ENCODE data around the gene CIAO3.

CIAO3 gene

DNA sequence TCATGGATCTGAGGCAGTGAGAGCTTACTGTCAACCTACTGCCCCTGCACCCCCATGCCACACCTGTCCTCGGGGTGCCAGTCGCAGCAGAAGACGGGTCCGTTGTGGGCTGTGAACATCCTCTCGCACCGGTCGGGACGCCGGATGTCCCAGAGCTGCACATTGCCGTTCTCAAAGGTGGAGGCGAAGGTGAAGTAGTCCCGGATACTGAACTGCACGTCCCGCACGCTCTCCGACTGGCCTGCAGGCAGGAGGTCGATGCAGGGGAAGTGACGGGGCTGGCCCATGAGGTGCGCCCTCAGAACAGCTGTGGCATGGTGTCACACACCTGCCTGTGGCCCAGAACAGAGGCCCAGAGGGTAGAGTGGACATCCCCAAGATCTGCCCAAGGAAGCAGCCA is 53.3 kb downstream of the CIAO3 start:
- no peak overlapping the region for H3K27ac Mint-ChIP-seq
- no peak for DNase-seq (ENCODE audit: low spot score in 2 of 2)
- H3K4me1 Mint-ChIP-seq = peaks cover 17% of the 10 kb centered on the region
- H3K27me3 Mint-ChIP-seq = no peaks in the 10 kb centered on the region
- H3K9me3 Mint-ChIP-seq = no peaks in the 10 kb centered on the region
- no peak for ATAC-seq (ENCODE audit: low read depth)
- H3K36me3 Mint-ChIP-seq = peaks cover 2% of the 10 kb centered on the region
- no peak overlapping the region for H3K4me3 Mint-ChIP-seq

- Mint-ChIP-seq H3K4me3 (no peak overlapping the region), H3K9me3 (no peaks in the 10 kb centered on the region), H3K27me3 (no peaks in the 10 kb centered on the region), H3K4me1 (peaks cover 18% of the 10 kb centered on the region), H3K36me3 (peaks cover 4% of the 10 kb centered on the region), H3K27ac (no peak overlapping the region)
- DNase-seq (ENCODE audit: low spot score in 2 of 2) = no peak
- no peak for ATAC-seq (ENCODE audit: low read depth)
Measured at GRCh38 chr16:686459-687260, 54.1 kb downstream of the CIAO3 start.

- DNase-seq (ENCODE audit: low spot score in 2 of 2) (no peak), ATAC-seq (ENCODE audit: low read depth) (no peak)
Measured at GRCh38 chr16:685967-686366, 54.8 kb downstream of the CIAO3 start.

GRCh38 chr16:684961-685696 is 55.7 kb downstream of the CIAO3 start:
- Mint-ChIP-seq H3K4me1 (peaks cover 13% of the 10 kb centered on the region), H3K27ac (no peak overlapping the region), H3K9me3 (no peaks in the 10 kb centered on the region), H3K4me3 (no peak overlapping the region), H3K27me3 (no peaks in the 10 kb centered on the region), H3K36me3 (peaks cover 4% of the 10 kb centered on the region)
- DNase-seq (ENCODE audit: low spot score in 2 of 2) (no peak), ATAC-seq (ENCODE audit: low read depth) (no peak)

More at GRCh38 chr16:685967-686366, 54.8 kb downstream of the CIAO3 start:
- H3K27me3 Mint-ChIP-seq = no peaks in the 10 kb centered on the region
- H3K27ac Mint-ChIP-seq = no peak overlapping the region
- peaks cover 4% of the 10 kb centered on the region for H3K36me3 Mint-ChIP-seq
- no peaks in the 10 kb centered on the region for H3K9me3 Mint-ChIP-seq
- H3K4me3 Mint-ChIP-seq = peak overlapping the region; percentile 58
- peaks cover 17% of the 10 kb centered on the region for H3K4me1 Mint-ChIP-seq

DNA sequence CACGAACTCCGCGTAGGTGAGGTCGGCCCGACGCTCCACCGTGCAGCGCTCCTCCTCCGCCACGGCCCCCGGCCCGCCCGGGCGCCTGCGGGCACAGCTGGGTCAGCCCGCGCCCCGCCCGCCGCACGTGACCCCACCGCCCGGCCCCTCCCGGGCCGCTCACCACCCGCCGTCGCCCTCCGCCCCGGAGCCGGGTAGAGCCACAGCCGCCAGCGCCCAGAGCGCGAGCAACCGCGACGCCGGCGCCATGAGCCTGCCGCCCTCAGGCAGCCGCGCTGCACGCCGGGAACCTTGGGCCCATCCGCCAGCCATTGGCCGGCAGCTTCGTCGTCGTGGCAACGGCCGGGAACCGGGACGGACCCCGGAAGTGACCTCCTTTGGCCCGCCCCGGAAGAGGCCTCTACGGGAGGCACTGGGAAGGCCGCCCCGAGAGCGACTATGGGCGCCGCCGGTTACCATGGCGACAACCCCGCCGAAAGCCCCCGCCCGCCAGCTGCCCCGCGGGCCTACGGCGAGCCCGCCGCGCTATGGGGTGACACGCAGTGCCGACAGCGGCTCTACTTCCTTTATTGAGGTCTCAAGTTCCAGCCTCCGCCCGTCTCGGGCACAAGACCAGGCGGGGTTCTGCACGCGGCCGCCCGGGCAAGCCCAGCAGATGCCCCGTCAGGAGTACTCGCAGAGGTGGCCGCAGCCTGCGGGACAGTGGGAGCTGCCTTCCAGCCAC is 56.6 kb downstream of the CIAO3 start, which contains the start of gene JMJD8:
Gene JMJD8, minus strand, starts transcription at position 264 of the 724 bp plus-strand sequence. Its CDS starts 15 bp downstream, at position 249.
- DNase-seq (ENCODE audit: low spot score in 2 of 2) (peak; percentile 95 to 97), ATAC-seq (ENCODE audit: low read depth) (peak; percentile 78)
- no peaks in the 10 kb centered on the region for H3K27me3 Mint-ChIP-seq
- H3K27ac Mint-ChIP-seq = peak within 1 kb of the TSS; percentile 75
- no peaks in the 10 kb centered on the region for H3K9me3 Mint-ChIP-seq
- peak within 1 kb of the TSS; percentile 85 for H3K4me3 Mint-ChIP-seq
- peaks cover 4% of the 10 kb centered on the region for H3K36me3 Mint-ChIP-seq
- peaks cover 10% of the 10 kb centered on the region for H3K4me1 Mint-ChIP-seq

DNA sequence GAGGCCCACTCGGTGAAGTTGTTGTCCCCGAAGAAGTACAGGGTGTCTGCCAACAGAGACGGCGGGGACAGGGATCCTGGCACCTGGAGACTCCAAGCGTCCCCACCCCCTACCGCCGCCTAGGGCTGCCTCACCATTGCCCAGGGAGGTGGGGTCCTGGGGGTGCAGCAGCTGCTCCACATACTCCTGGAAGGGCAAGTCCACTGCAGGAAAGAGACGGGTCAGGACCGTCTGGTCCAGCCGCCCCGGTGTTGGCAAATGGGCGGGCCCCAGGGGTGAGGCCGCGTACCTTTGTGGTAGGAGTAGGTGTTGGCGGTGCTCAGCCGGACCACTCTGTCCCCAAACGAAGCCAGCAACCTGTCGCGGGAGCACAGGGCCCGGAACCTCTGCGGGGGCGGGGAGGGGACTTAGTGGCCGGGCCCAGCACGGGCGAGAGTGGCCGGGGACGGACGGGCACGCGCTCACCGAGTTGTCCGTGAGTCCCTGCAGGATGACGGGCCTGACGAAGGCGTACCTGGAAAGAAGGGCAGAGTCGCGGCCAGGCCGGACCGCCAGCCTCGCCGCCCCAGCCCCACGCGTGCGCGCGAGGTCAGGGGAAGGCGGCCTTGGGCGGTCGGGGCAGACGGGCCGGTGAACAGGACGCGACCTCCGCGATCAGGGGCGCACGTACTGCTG is 57.3 kb downstream of the CIAO3 start:
- peak overlapping the region; percentile 75 for H3K27ac Mint-ChIP-seq

GRCh38 chr16:682493-683395 is 58.1 kb downstream of the CIAO3 start:
- Mint-ChIP-seq H3K27me3 (peaks cover 1% of the 10 kb centered on the region), H3K36me3 (peaks cover 4% of the 10 kb centered on the region), H3K27ac (no peak overlapping the region), H3K4me1 (peaks cover 11% of the 10 kb centered on the region), H3K4me3 (peak overlapping the region; percentile 77), H3K9me3 (no peaks in the 10 kb centered on the region)
- DNase-seq (ENCODE audit: low spot score in 2 of 2) = no peak
- ATAC-seq (ENCODE audit: low read depth) = no peak

More for the DNA sequence above, 57.3 kb downstream of the CIAO3 start:
- Mint-ChIP-seq H3K9me3 (no peaks in the 10 kb centered on the region), H3K4me3 (peak overlapping the region; percentile 77), H3K4me1 (peaks cover 9% of the 10 kb centered on the region), H3K36me3 (peaks cover 4% of the 10 kb centered on the region), H3K27me3 (no peaks in the 10 kb centered on the region)
- ATAC-seq (ENCODE audit: low read depth) (no peak), DNase-seq (ENCODE audit: low spot score in 2 of 2) (no peak)

DNA sequence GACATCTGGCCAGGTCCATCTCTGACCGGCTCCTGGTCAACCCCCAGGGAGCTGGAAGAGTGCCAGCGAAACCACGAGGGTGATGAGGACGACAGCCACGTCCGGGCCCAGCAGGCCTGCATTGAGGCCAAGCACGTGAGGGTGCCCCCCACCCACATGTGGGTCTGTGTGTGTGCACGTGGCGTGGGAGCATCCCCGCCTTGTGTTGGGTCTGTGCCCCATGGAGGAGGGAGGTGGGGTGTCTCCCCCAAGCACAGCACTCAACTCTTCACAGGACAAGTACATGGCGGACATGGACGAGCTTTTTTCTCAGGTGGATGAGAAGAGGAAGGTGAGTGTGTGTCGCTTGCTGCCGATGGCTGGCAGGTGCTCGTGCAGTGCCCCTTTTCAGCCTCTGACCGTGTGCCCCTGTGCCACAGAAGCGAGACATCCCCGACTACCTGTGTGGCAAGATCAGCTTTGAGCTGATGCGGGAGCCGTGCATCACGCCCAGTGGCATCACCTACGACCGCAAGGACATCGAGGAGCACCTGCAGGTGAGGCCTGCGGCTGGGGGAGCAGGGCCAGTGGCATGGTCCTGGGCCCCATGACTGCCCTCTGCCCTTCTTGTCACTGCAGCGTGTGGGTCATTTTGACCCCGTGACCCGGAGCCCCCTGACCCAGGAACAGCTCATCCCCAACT is 58.9 kb downstream of the CIAO3 start:
- Mint-ChIP-seq H3K4me1 (peaks cover 11% of the 10 kb centered on the region), H3K27me3 (peaks cover 1% of the 10 kb centered on the region), H3K4me3 (peak overlapping the region; percentile 63), H3K27ac (no peak overlapping the region), H3K9me3 (no peaks in the 10 kb centered on the region), H3K36me3 (peaks cover 4% of the 10 kb centered on the region)
- no peak for DNase-seq (ENCODE audit: low spot score in 2 of 2)
- ATAC-seq (ENCODE audit: low read depth) = no peak

DNA sequence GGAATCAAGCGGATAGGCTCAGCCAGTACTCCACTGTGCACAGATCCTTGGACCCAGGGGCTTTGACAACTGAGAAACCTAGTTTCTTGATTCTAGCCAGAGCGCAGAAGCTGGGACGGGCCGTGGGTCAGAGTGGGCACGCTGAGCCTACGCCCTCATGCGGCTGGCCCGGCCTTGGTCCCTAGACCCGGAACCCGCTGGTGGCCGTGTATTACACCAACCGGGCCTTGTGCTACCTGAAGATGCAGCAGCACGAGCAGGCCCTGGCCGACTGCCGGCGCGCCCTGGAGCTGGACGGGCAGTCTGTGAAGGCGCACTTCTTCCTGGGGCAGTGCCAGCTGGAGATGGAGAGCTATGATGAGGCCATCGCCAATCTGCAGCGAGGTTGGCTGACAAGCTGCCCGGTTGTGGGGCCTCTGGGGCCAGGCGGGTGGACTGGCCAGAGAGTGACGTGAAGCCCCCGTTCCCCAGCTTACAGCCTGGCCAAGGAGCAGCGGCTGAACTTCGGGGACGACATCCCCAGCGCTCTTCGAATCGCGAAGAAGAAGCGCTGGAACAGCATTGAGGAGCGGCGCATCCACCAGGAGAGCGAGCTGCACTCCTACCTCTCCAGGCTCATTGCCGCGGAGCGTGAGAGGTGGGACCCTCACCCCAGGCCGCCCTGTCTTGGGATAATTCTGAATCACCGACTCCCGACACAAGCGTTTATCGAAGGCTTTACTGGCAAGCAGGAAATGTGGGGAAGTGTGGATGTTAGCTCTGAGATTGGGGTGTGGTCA is 59.6 kb downstream of the CIAO3 start:
- no peak overlapping the region for H3K27ac Mint-ChIP-seq
- no peak for DNase-seq (ENCODE audit: low spot score in 2 of 2)

GRCh38 chr16:680625-680945 is 60.2 kb downstream of the CIAO3 start:
- Mint-ChIP-seq H3K27ac (no peak overlapping the region), H3K9me3 (no peaks in the 10 kb centered on the region), H3K4me3 (peak overlapping the region; percentile 73), H3K36me3 (peaks cover 4% of the 10 kb centered on the region), H3K4me1 (peaks cover 11% of the 10 kb centered on the region), H3K27me3 (peaks cover 1% of the 10 kb centered on the region)
- no peak for ATAC-seq (ENCODE audit: low read depth)
- DNase-seq (ENCODE audit: low spot score in 2 of 2) = no peak

More for the DNA sequence above, 59.6 kb downstream of the CIAO3 start:
- Mint-ChIP-seq H3K4me1 (peaks cover 11% of the 10 kb centered on the region), H3K9me3 (no peaks in the 10 kb centered on the region), H3K36me3 (peaks cover 4% of the 10 kb centered on the region), H3K27me3 (peaks cover 1% of the 10 kb centered on the region), H3K4me3 (peak overlapping the region; percentile 63)
- no peak for ATAC-seq (ENCODE audit: low read depth)

GRCh38 chr16:679814-680624 is 60.8 kb downstream of the CIAO3 start, which contains the start of gene STUB1:
Gene STUB1, plus strand, starts transcription at chr16:680410. Its CDS starts 116 bp downstream, at chr16:680526.
- Mint-ChIP-seq H3K4me1 (peaks cover 15% of the 10 kb centered on the region), H3K9me3 (no peaks in the 10 kb centered on the region), H3K27me3 (peaks cover 5% of the 10 kb centered on the region), H3K27ac (no peak within 1 kb of the TSS), H3K36me3 (peaks cover 6% of the 10 kb centered on the region), H3K4me3 (peak within 1 kb of the TSS; percentile 85)
- DNase-seq (ENCODE audit: low spot score in 2 of 2) (peak; percentile 84 to 85), ATAC-seq (ENCODE audit: low read depth) (peak; percentile 50)
